Neural cell (in vitro differentiated cells): ENCODE data around the gene PAFAH1B1.

Source experiments
- POLR2AphosphoS5 ChIP-seq: IDR thresholded peaks from 2 replicates; pipeline ENCODE4 v1.6.1; 2012
- TAF1 ChIP-seq: IDR thresholded peaks from 2 replicates; pipeline ENCODE4 v1.6.1; 2012; ENCODE audit warnings: low read depth

GRCh38 chr17:2582493-2582892, 11.0 kb upstream of the PAFAH1B1 start:
- no peak for TF ChIP-seq TAF1
- TF ChIP-seq POLR2AphosphoS5, result no peak
